Mesendoderm (in vitro differentiated cells): Measurements from ENCODE around the gene SLC16A4. TPM values are rescaled to one million over a fixed set of nuclear protein-coding genes. Genes with fewer than 3 reads are reported as not detected.
"Not testable (repeated sequence)": the region's sequence is repeated elsewhere in the genome, so short reads cannot be mapped to it uniquely, and the experiment has no call there.

Source experiments
- DNase-seq: peaks from one replicate; pipeline ENCODE4 v3.0.0; 2013
- H2AK5ac ChIP-seq: 2 replicates; pipeline ENCODE4 v1.6.1; 2013; ENCODE audit warnings: low read length, inconsistent platforms
- H2BK120ac ChIP-seq: 2 replicates; pipeline ENCODE4 v1.6.1; 2013; ENCODE audit warnings: low read depth, mild to moderate bottlenecking, low read length, moderate library complexity, mixed read lengths
- H2BK15ac ChIP-seq: replicated peaks from 2 replicates; pipeline ENCODE4 v1.6.1; 2013; ENCODE audit warnings: low read depth, mild to moderate bottlenecking, moderate library complexity
- H2BK5ac ChIP-seq: 2 replicates; pipeline ENCODE4 v1.6.1; 2013; ENCODE audit warnings: low read length, inconsistent platforms
- H3K18ac ChIP-seq: 2 replicates; pipeline ENCODE4 v1.6.1; 2013; ENCODE audit warnings: mild to moderate bottlenecking, low read length, mixed read lengths
- H3K23ac ChIP-seq: one replicate; pipeline ENCODE4 v1.6.1; 2013; ENCODE audit warnings: low read length
- H3K27ac ChIP-seq: 2 replicates; pipeline ENCODE4 v1.5.1; 2013; ENCODE audit warnings: low read depth, mild to moderate bottlenecking, inconsistent platforms, low read length, moderate library complexity
- H3K27me3 ChIP-seq: 2 replicates; pipeline ENCODE4 v1.6.1; 2013; ENCODE audit warnings: low read length, control low read depth, mild to moderate bottlenecking, inconsistent platforms; ENCODE audit not compliant: insufficient read depth, poor library complexity
- H3K36me3 ChIP-seq: 2 replicates; pipeline ENCODE4 v1.6.1; 2013; ENCODE audit warnings: low read length, inconsistent platforms; ENCODE audit not compliant: control insufficient read depth, insufficient read depth
- H3K4ac ChIP-seq: one replicate; pipeline ENCODE4 v1.6.1; 2013; ENCODE audit warnings: low read depth, mild to moderate bottlenecking, low read length, moderate library complexity
- H3K4me1 ChIP-seq: 2 replicates; pipeline ENCODE4 v1.6.1; 2013; ENCODE audit warnings: low read depth, low read length, inconsistent platforms; ENCODE audit not compliant: control insufficient read depth
- H3K4me2 ChIP-seq: 2 replicates; pipeline ENCODE4 v1.6.1; 2013; ENCODE audit warnings: low read length
- H3K4me3 ChIP-seq: 2 replicates; pipeline ENCODE4 v1.5.1; 2013; ENCODE audit warnings: mild to moderate bottlenecking, low read length
- H3K56ac ChIP-seq: one replicate; pipeline ENCODE4 v1.6.1; 2013; ENCODE audit warnings: low read length
- H3K79me1 ChIP-seq: 2 replicates; pipeline ENCODE4 v1.6.1; 2013; ENCODE audit warnings: low read length, inconsistent platforms
- H3K79me2 ChIP-seq: 2 replicates; pipeline ENCODE4 v1.6.1; 2013; ENCODE audit warnings: mild to moderate bottlenecking, low read length; ENCODE audit not compliant: control insufficient read depth, insufficient read depth
- H3K9ac ChIP-seq: 2 replicates; pipeline ENCODE4 v1.6.1; 2013; ENCODE audit warnings: low read length, inconsistent platforms
- H4K5ac ChIP-seq: one replicate; pipeline ENCODE4 v1.6.1; 2013; ENCODE audit warnings: low read length
- H4K8ac ChIP-seq: one replicate; pipeline ENCODE4 v1.6.1; 2013; ENCODE audit warnings: low read depth, mild to moderate bottlenecking, control low read depth, low read length, moderate library complexity
- WGBS: extraction: QIAGEN DNeasy Blood & Tissue Kit; methylation state at CpG from one replicate; pipeline ENCODE4 v1.1.7; 2013; ENCODE audit warnings: low lambda C conversion rate, missing lambda C conversion rate; ENCODE audit not compliant: insufficient coverage; ENCODE audit errors: extremely low coverage; 5-methylcytosine and 5-hydroxymethylcytosine counted together
- polyA plus RNA-seq, 2 experiments: library from polyadenylated mRNA; stranded (reverse); fragments of 200-250 nt; gene quantifications; one replicate each; pipeline ENCODE4 v1.2.3, GENCODE V29; 2013

The SLC16A4 gene
- polyA plus RNA-seq (2013, experiment 1 of 2), result 0.28 TPM
- 0.29 TPM for polyA plus RNA-seq (2013, experiment 2 of 2)

- H3K56ac ChIP-seq, result peak within 1 kb of the TSS; percentile 57
Observed at GRCh38 chr1:110390692-110391245, at the start of gene SLC16A4. Gene SLC16A4 (minus strand): TSS chr1:110391026. CDS start chr1:110389323, 1,703 bp downstream.

GRCh38 chr1:110439873-110440272 lies 49.0 kb upstream of the SLC16A4 start:
- not testable (repeated sequence) for H3K36me3 ChIP-seq, H3K18ac ChIP-seq, H3K9ac ChIP-seq, H3K23ac ChIP-seq, H2BK120ac ChIP-seq, H3K4ac ChIP-seq, H3K79me2 ChIP-seq, H4K5ac ChIP-seq, H3K79me1 ChIP-seq, H3K56ac ChIP-seq, H3K4me2 ChIP-seq, H3K27me3 ChIP-seq, DNase-seq, H2AK5ac ChIP-seq, H3K27ac ChIP-seq, H2BK5ac ChIP-seq, H3K4me3 ChIP-seq, H2BK15ac ChIP-seq, H4K8ac ChIP-seq
- WGBS, result no CpG with 5 or more reads among the region's 3 CpGs
- H3K4me1 ChIP-seq, result peaks cover 25% of the 10 kb centered on the region

More at GRCh38 chr1:110390692-110391245, at the start of gene SLC16A4:
- no peak within 1 kb of the TSS for H2BK120ac ChIP-seq
- no peak within 1 kb of the TSS for H4K8ac ChIP-seq
- H3K18ac ChIP-seq, result no peak within 1 kb of the TSS
- no peak within 1 kb of the TSS for H4K5ac ChIP-seq
- no peak within 1 kb of the TSS for H2BK5ac ChIP-seq
- no peaks in the 10 kb centered on the region for H3K79me2 ChIP-seq
- no CpG with 5 or more reads among the region's 8 CpGs for WGBS
- no peak within 1 kb of the TSS for H3K4ac ChIP-seq
- peak within 1 kb of the TSS; percentile 14 for H3K9ac ChIP-seq
- H3K27me3 ChIP-seq, result no peaks in the 10 kb centered on the region
- no peak within 1 kb of the TSS for H2BK15ac ChIP-seq
- no peak within 1 kb of the TSS for H3K4me2 ChIP-seq
- H3K79me1 ChIP-seq, result no peaks in the 10 kb centered on the region
- H3K27ac ChIP-seq, result peak within 1 kb of the TSS; percentile 23
- no peak within 1 kb of the TSS for H3K4me3 ChIP-seq
- H3K4me1 ChIP-seq, result no peaks in the 10 kb centered on the region
- no peaks in the 10 kb centered on the region for H3K36me3 ChIP-seq
- no peak within 1 kb of the TSS for H3K23ac ChIP-seq
- H2AK5ac ChIP-seq, result no peak within 1 kb of the TSS
- peak; percentile 82 for DNase-seq

GRCh38 chr1:110438893-110439292 lies 48.1 kb upstream of the SLC16A4 start:
- Histone ChIP-seq H2BK120ac (peak overlapping the region; percentile 8), H3K23ac (no peak overlapping the region), H3K56ac (no peak overlapping the region), H3K4me2 (no peak overlapping the region), H4K8ac (no peak overlapping the region), H3K79me2 (no peaks in the 10 kb centered on the region), H3K36me3 (no peaks in the 10 kb centered on the region), H3K9ac (no peak overlapping the region), H3K4me1 (peaks cover 28% of the 10 kb centered on the region), H3K4me3 (no peak overlapping the region), H3K18ac (no peak overlapping the region), H2BK5ac (no peak overlapping the region), H3K79me1 (no peaks in the 10 kb centered on the region), H3K4ac (no peak overlapping the region), H4K5ac (no peak overlapping the region), H2BK15ac (no peak overlapping the region), H3K27me3 (no peaks in the 10 kb centered on the region), H2AK5ac (no peak overlapping the region), H3K27ac (no peak overlapping the region)
- DNase-seq, result no peak
- no CpG with 5 or more reads among the region's 4 CpGs for WGBS

- not testable (repeated sequence) for H3K23ac ChIP-seq, H4K5ac ChIP-seq, H2BK15ac ChIP-seq, H3K36me3 ChIP-seq, H3K4me2 ChIP-seq, H3K79me2 ChIP-seq, H3K27me3 ChIP-seq, H3K4me3 ChIP-seq, H3K79me1 ChIP-seq, H3K56ac ChIP-seq, H2AK5ac ChIP-seq, H3K9ac ChIP-seq, H2BK5ac ChIP-seq
- peak overlapping the region; percentile 88 for H3K4ac ChIP-seq
- H3K4me1 ChIP-seq, result peaks cover 34% of the 10 kb centered on the region
- peak overlapping the region; percentile 34 for H2BK120ac ChIP-seq
- DNase-seq, result peak; percentile 64
- H4K8ac ChIP-seq, result peak overlapping the region; percentile 13
- peak overlapping the region; percentile 69 for H3K27ac ChIP-seq
- peak overlapping the region; percentile 76 for H3K18ac ChIP-seq
- no CpG with 5 or more reads among the region's 9 CpGs for WGBS
Observed at GRCh38 chr1:110437645-110438299, 46.9 kb upstream of the SLC16A4 start.

- no peaks in the 10 kb centered on the region for H3K79me2 ChIP-seq
- no peak overlapping the region for H3K4ac ChIP-seq
- H3K56ac ChIP-seq, result peak overlapping the region; percentile 54
- no peak overlapping the region for H4K8ac ChIP-seq
- no peak overlapping the region for H2BK15ac ChIP-seq
- no peak overlapping the region for H3K9ac ChIP-seq
- H3K4me3 ChIP-seq, result no peak overlapping the region
- no peak overlapping the region for H2AK5ac ChIP-seq
- H3K27ac ChIP-seq, result peak overlapping the region; percentile 5
- no peak overlapping the region for H3K23ac ChIP-seq
- no peaks in the 10 kb centered on the region for H3K27me3 ChIP-seq
- H3K36me3 ChIP-seq, result no peaks in the 10 kb centered on the region
- WGBS, result no CpG with 5 or more reads among the region's 7 CpGs
- DNase-seq, result peak; percentile 94
- no peak overlapping the region for H2BK120ac ChIP-seq
- peak overlapping the region; percentile 14 for H2BK5ac ChIP-seq
- H3K79me1 ChIP-seq, result no peaks in the 10 kb centered on the region
- peaks cover 34% of the 10 kb centered on the region for H3K4me1 ChIP-seq
- H3K18ac ChIP-seq, result peak overlapping the region; percentile 76
- no peak overlapping the region for H3K4me2 ChIP-seq
- no peak overlapping the region for H4K5ac ChIP-seq
Observed at GRCh38 chr1:110436635-110437034, 45.8 kb upstream of the SLC16A4 start.
